Muscle layer of duodenum (tissue), 2 donors: ENCODE measurements around the gene PLAGL1.
"Not testable (repeated sequence)": the region's sequence is repeated elsewhere in the genome, so short reads cannot be mapped to it uniquely, and the experiment has no call there.

Experiments used
- H3K27ac ChIP-seq: one replicate; pipeline ENCODE4 v1.7.0; 2013; ENCODE audit warnings: mild to moderate bottlenecking, low read length
- H3K27me3 ChIP-seq: one replicate; pipeline ENCODE4 v1.7.0; 2013; ENCODE audit warnings: low read depth, mild to moderate bottlenecking, control low read depth, low read length
- H3K36me3 ChIP-seq, 2 donors: one replicate each; pipeline ENCODE4 v1.7.0; 2013; ENCODE audit warnings: low read length in 2 of 2, control low read depth in 1 of 2, mild to moderate bottlenecking in 1 of 2; ENCODE audit not compliant: insufficient read depth in 2 of 2, control insufficient read depth in 1 of 2
- H3K4me1 ChIP-seq, 2 donors: one replicate each; pipeline ENCODE4 v1.7.0; 2013; ENCODE audit warnings: low read length in 2 of 2, mild to moderate bottlenecking in 2 of 2, control low read depth in 1 of 2, moderate library complexity in 1 of 2; ENCODE audit not compliant: insufficient read depth in 2 of 2, control insufficient read depth in 1 of 2
- H3K4me3 ChIP-seq, 2 donors: one replicate each; pipeline ENCODE4 v1.7.0; 2013; ENCODE audit warnings: low read length in 2 of 2, low read depth in 1 of 2, mild to moderate bottlenecking in 1 of 2
- H3K9me3 ChIP-seq, 2 donors: one replicate each; pipeline ENCODE4 v1.7.0; 2013; ENCODE audit warnings: low read length in 2 of 2, control low read depth in 1 of 2, mild to moderate bottlenecking in 1 of 2; ENCODE audit not compliant: control insufficient read depth in 1 of 2
- donor health status: healthy.

The PLAGL1 gene

DNA sequence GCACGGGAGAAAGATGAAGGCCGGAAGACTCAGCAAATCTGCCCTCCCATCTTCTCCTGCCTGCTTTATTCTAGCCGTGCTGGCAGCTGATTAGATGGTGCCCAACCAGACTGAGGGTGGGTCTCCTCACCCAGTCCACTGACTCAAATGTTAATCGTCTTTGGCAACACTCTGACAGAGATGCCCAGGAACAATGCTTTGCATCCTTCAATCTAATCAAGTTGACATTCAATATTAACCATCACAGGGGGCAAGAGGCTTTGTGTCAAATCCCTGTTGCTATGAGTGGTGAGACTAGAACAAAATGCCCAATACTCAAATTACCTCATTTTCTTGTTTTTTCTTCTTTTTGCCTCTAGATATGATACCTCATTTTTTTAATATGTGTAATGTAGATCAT, 27.4 kb upstream of the PLAGL1 start:
- no peak overlapping the region for H3K27ac ChIP-seq
- peaks cover 4% of the 10 kb centered on the region in 2 donors for H3K4me1 ChIP-seq
- H3K4me3 ChIP-seq: peak overlapping the region in 1 of 2 donors; percentile 55
- H3K27me3 ChIP-seq: no peaks in the 10 kb centered on the region
- no peaks in the 10 kb centered on the region for H3K9me3 ChIP-seq
- no peaks in the 10 kb centered on the region for H3K36me3 ChIP-seq

DNA sequence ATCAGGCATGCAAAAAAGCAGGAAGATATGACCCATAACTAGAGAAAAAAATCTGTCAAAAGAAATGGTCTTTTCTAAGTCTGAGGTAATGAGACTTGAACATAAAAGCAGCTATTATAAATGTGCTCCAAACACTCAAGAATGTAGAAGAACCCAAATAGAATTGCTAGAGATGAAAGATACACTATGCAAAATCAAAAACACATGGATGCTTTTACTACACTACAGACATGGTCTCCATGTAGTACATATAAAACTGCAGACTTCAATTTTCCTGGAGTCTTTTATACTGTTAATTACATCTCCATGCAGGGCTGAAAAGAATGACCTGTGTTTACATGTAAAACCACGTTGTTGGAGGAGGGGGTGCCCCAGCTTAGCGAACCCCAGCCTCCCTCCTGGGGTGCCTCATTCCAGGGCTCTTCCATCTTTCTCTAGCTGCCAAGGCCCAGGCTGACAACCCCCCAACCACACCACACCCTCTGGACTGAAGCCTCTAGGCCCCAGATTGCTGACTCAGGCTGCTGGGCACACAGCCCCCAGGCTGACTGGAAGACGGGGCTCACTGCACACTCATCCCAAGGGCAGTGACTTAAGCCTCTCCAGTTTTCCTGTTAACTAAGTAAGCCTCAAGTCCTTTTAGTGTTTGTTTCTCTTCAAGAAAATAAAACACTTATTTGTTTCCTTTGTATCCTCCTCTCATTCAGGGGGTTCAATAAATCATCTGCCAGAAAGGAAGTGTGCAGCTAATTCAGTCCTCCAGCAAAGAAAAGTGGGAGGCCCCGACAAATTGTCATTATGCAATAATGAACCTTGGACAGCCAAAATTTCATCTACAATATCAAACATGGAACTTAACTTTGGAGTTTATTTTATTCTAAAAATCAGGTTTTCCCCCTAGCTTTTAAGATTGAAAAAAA, 26.0 kb upstream of the PLAGL1 start:
- Histone ChIP-seq H3K27ac (no peak overlapping the region), H3K4me1 (peaks cover 4% of the 10 kb centered on the region in 2 donors), H3K9me3 (no peaks in the 10 kb centered on the region), H3K4me3 (no peak overlapping the region), H3K27me3 (no peaks in the 10 kb centered on the region), H3K36me3 (no peaks in the 10 kb centered on the region)

DNA sequence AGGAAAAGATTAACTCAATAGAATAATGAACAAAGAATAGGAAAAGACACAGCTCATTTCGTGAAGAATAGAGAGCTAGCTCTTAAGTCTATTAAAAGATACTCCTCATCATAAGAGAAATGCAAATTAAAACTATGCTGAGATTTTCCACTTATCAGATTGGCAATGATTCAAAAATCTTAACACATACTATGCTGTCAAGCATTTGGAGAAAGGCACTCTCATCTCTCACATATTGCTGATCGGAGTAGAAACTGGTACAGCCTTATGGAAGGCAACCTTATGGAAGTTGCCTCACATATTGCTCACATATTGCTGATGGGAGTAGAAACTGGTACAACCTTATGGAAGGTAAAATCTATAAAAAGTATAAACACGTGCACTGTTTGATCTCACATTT, 21.4 kb upstream of the PLAGL1 start:
- Histone ChIP-seq H3K4me1 (no peaks in the 10 kb centered on the region), H3K27me3 (no peaks in the 10 kb centered on the region), H3K27ac (no peak overlapping the region), H3K36me3 (no peaks in the 10 kb centered on the region), H3K4me3 (no peak overlapping the region), H3K9me3 (no peaks in the 10 kb centered on the region)

DNA sequence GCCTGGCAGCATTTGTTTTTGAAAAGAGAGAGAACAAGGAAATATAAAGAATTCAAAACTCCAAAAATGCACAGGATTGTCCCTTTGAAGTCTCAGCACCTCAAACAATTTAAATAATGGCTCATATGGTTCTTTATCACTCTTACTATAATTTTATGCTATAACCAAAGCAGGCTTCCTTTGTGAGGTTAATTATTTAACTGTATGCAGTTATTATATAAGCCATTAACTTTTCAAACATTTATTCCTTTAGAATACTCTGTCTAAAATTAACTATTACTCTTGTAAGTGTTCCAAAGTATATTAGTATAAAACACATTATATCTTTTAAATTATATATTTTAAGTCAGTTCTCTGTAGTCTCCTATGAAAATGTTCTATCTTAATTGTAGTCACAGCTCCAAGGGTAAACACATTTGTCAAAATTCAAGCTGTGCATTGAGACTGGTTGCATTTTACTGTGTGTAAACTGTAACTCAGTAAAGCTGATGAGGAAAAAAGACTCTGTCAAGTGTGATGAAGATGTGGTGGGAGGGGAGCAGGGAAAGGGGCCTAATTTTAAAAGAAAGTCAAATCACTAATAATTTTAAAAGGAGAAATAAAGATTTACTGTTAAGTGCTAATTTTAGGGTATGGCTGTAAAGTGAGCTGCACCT, 20.0 kb upstream of the PLAGL1 start:
- Histone ChIP-seq H3K27ac (no peak overlapping the region), H3K9me3 (no peaks in the 10 kb centered on the region), H3K4me1 (no peaks in the 10 kb centered on the region), H3K4me3 (no peak overlapping the region), H3K36me3 (no peaks in the 10 kb centered on the region), H3K27me3 (no peaks in the 10 kb centered on the region)

DNA sequence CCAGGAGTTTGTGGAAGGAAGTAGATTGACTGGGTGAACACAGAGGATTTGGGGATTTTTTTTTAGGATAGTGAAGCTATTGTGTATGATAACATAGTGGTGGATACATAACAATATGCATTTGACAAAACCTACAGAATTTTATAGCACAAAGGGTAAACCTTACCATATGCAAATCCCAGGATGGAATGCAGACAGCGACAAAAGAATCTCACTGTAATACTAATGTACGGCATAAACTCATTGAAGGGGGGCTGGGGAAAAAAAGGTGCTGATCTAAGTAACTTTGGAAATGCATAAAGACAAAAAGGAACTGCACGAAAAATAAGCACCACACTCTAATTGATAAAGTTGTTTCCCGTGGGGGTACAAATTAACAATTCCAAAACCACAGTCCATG, 15.2 kb upstream of the PLAGL1 start:
- H3K36me3 ChIP-seq: no peaks in the 10 kb centered on the region
- no peak overlapping the region for H3K4me3 ChIP-seq
- no peaks in the 10 kb centered on the region for H3K4me1 ChIP-seq
- no peaks in the 10 kb centered on the region for H3K27me3 ChIP-seq
- no peak overlapping the region for H3K27ac ChIP-seq
- no peaks in the 10 kb centered on the region for H3K9me3 ChIP-seq

DNA sequence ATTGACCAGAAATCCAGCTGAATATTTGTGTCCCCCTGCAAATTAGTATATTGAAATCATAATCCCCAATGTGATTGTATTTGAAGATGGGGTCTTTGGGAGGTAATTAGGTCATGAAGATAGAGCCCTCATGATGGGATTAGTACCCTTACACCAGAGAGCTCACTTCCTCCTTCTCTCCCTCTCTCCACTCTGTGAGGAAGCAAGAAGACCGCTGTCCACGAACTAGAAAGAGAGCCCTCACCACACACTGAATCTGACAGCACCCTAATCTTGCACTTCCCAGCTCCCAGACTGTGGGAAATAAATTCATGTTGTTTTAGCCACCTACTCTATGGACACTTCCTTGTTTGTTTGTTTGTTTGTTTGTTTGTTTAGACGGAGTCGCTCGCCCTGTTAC, 11.9 kb upstream of the PLAGL1 start:
- Histone ChIP-seq H3K4me3 (no peak overlapping the region), H3K4me1 (no peaks in the 10 kb centered on the region), H3K36me3 (no peaks in the 10 kb centered on the region), H3K9me3 (no peaks in the 10 kb centered on the region), H3K27ac (no peak overlapping the region), H3K27me3 (no peaks in the 10 kb centered on the region)

DNA sequence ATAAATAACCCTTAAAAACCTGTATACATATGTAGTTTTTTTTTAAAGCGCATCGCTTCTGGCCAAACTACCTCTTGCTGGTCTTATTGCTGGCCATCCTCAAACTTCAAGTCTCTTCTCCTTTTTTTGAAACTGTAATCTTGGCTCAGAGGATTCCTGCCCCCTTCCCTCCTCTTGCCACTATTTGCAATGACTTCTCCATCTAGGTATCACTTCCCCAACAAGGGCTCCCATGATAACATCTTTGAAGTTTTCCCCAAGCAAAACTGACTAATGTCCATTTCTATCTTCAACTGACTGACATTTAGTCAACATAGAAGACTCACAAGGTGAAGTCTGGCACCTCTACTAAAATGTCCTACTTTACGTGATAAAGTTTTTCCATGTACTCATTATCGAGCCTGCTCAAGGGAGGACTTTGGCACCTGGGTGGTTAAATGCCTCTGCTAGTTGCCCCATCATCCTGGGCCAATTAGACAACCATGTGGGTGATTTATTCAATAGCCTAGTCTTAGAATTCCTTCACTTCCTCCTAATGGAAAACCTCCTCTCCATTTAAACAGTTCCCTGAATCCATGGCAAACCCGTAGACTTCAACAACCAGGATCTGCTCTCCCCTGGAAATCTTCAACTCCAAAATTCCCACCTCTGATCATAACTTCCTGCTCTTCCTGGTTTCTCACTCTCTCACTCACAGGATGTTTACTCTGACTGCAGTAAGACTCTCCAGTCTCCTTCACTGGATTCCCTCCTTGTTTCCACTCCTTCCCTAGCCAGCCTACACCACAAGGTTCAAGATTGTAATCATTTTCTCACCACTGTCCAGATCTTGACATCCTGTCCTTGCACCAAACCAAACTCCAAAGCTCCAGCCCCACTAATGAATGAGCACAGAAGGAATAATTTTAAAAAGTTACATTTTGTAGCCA, 9.4 kb upstream of the PLAGL1 start:
- Histone ChIP-seq H3K27ac (no peak overlapping the region), H3K4me1 (no peaks in the 10 kb centered on the region), H3K27me3 (no peaks in the 10 kb centered on the region), H3K36me3 (no peaks in the 10 kb centered on the region), H3K9me3 (no peaks in the 10 kb centered on the region), H3K4me3 (no peak overlapping the region)

DNA sequence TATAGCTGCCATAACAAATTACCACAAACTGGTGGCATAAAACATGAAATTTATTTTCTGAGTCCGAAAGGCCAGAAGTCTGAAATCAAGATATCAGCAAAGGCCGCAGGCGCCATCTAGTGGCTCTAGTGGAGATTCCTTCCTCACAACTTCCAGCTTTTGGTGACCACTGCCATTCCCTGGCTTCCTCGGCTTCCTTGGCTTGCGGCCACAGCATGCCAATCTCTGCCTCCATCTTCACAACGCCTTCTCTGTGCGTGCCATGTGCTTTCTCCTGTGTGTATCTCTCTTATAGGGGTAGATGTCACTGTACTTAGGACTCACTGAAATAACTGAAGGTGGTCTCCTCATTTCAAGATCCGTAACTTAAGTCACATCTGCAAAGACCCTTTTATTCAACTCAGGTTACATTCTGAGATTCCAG, 5.4 kb upstream of the PLAGL1 start:
- no peaks in the 10 kb centered on the region for H3K9me3 ChIP-seq
- no peaks in the 10 kb centered on the region for H3K4me1 ChIP-seq
- no peaks in the 10 kb centered on the region for H3K36me3 ChIP-seq
- no peak overlapping the region for H3K27ac ChIP-seq
- no peak overlapping the region for H3K4me3 ChIP-seq
- H3K27me3 ChIP-seq: no peaks in the 10 kb centered on the region

DNA sequence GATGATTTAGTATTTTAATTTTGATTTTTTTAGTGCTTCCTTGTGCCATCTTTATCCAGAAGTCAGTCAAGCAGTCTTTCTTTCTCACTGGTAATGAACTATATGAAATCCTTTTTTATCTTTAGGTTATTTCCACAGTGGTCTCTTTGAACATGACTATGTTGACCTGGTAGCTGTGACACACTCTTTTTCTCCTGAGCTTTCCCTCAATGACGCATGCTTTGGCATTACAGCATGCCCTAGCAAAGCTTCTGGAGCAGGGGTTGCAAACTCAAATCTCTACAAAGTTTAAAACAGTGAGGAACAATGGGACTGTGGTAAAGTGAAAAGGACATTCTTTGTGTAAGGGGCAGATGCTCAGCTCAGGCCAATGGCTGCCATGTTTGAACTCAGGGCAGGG, 4.5 kb upstream of the PLAGL1 start:
- no peak overlapping the region for H3K27ac ChIP-seq
- H3K9me3 ChIP-seq: no peaks in the 10 kb centered on the region
- no peaks in the 10 kb centered on the region for H3K27me3 ChIP-seq
- no peaks in the 10 kb centered on the region for H3K36me3 ChIP-seq
- H3K4me3 ChIP-seq: no peak overlapping the region
- no peaks in the 10 kb centered on the region for H3K4me1 ChIP-seq

DNA sequence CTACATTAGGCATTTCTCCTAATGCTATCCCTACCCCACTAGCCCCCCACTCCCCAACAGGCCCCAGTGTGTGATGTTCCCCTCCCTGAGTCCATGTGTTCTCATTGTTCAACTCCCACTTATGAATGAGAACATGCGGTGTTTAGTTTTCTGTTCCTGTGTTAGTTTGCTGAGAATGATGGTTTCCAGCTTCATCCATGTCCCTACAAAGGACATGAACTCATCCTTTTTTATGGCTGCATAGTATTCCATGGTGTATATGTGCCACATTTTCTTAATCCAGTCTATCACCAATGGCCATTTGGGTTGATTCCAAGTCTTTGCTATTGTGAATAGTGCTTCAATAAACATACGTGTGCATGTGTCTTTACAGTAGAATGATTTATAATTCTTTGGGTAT, 1.6 kb upstream of the PLAGL1 start:
- H3K36me3 ChIP-seq, H3K27ac ChIP-seq, H3K27me3 ChIP-seq, H3K4me3 ChIP-seq, H3K9me3 ChIP-seq, H3K4me1 ChIP-seq: not testable (repeated sequence)

DNA sequence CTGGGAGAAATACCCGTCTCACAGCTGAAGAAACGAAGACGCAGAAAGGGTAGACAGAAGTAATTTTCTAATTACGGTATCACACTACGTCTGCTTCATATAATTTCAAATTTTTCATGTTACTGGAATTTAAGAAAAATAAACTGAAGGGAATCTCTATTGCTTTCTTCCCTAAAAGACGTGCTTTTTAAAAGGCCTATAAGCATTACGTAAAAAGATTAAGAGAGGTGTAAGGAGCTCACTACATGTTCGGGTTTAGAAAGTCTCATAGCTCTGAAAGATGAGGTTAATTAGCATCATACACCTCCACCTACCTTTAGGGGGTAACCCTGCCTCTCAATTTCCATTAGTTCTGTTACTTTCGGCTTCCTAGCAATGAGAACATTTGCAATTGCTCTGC, 787 bp upstream of the PLAGL1 start:
- H3K27ac ChIP-seq: no peak overlapping the region
- no peaks in the 10 kb centered on the region for H3K36me3 ChIP-seq
- H3K4me1 ChIP-seq: no peaks in the 10 kb centered on the region
- peak overlapping the region in 1 of 2 donors; percentile 61 for H3K4me3 ChIP-seq
- H3K9me3 ChIP-seq: no peaks in the 10 kb centered on the region
- H3K27me3 ChIP-seq: no peaks in the 10 kb centered on the region
